SK-N-SH treated with all-trans-retinoic acid at 6 μM for 48 hours (cell line): ENCODE results near the gene POU2AF3.

ENCODE experiments used
- ARNTL ChIP-seq: fragments of 450-650 bp; formaldehyde crosslinking; IDR thresholded peaks from 2 replicates; pipeline ENCODE4 v1.5.0; 2020; ENCODE audit warnings: low read depth, mild to moderate bottlenecking, moderate library complexity, borderline replicate concordance
- ISL1 ChIP-seq: fragments of 250-450 bp; sonication (Bioruptor Pico); IDR thresholded peaks from 2 replicates; pipeline ENCODE4 v2.1.2; 2022; ENCODE audit warnings: mild to moderate bottlenecking, moderate library complexity
- PATZ1 ChIP-seq: fragments of 250-450 bp; sonication (Bioruptor Pico); IDR thresholded peaks from 2 replicates; pipeline ENCODE4 v1.8.0; 2020; ENCODE audit warnings: mild to moderate bottlenecking, moderate library complexity, borderline replicate concordance
- POU6F1 ChIP-seq: fragments of 250-450 bp; sonication (Bioruptor Pico); IDR thresholded peaks from 2 replicates; pipeline ENCODE4 v1.8.0; 2021; ENCODE audit warnings: low read depth, mild to moderate bottlenecking, moderate library complexity, borderline replicate concordance
- PPARA ChIP-seq: fragments of 250-450 bp; sonication (Bioruptor Pico); IDR thresholded peaks from 2 replicates; pipeline ENCODE4 v1.5.0; 2020; ENCODE audit warnings: mild to moderate bottlenecking, borderline replicate concordance
- ZFP3 ChIP-seq: fragments of 250-450 bp; sonication (Bioruptor Pico); IDR thresholded peaks from 2 replicates; pipeline ENCODE4 v1.5.0; 2020; ENCODE audit warnings: mild to moderate bottlenecking, moderate library complexity
- ZFP30 ChIP-seq: fragments of 450-650 bp; formaldehyde crosslinking; IDR thresholded peaks from 2 replicates; pipeline ENCODE4 v1.5.0; 2022; ENCODE audit warnings: mild to moderate bottlenecking, moderate library complexity
- ZNF565 ChIP-seq: fragments of 450-650 bp; formaldehyde crosslinking; conservative IDR thresholded peaks from 2 replicates; pipeline ENCODE4 v1.5.0; 2020; ENCODE audit warnings: low read depth, mild to moderate bottlenecking, moderate library complexity

GRCh38 chr11:111291764-111292163 lies 6.6 kb upstream of the POU2AF3 start:
- TF ChIP-seq ZNF565 = no peak
- no peak for TF ChIP-seq ZFP30 (CRISPR knock-in tag)
- TF ChIP-seq PATZ1 (CRISPR knock-in tag) = no peak
- TF ChIP-seq POU6F1 (CRISPR knock-in tag) = no peak
- no peak for TF ChIP-seq ISL1 (CRISPR knock-in tag)
- no peak for TF ChIP-seq PPARA (CRISPR knock-in tag)
- no peak for TF ChIP-seq ARNTL (CRISPR knock-in tag)
- TF ChIP-seq ZFP3 = no peak
